GM12865 (cell line): Measurements from ENCODE around the gene NDFIP1.

Source experiments
- DNase-seq: peaks from one replicate; pipeline ENCODE4 v3.0.0; 2010; ENCODE audit warnings: low read depth
- H3K4me3 ChIP-seq: 2 replicates; pipeline ENCODE4 v1.5.1; 2011; ENCODE audit warnings: mild to moderate bottlenecking, low read depth, low read length, control low read depth
- CTCF ChIP-seq: IDR thresholded peaks from 2 replicates; pipeline ENCODE4 v1.5.1; 2011; ENCODE audit warnings: low read length, control low read depth, low read depth, inconsistent platforms; ENCODE audit not compliant: insufficient read depth; ENCODE audit errors: missing control alignments

NDFIP1 gene

DNA sequence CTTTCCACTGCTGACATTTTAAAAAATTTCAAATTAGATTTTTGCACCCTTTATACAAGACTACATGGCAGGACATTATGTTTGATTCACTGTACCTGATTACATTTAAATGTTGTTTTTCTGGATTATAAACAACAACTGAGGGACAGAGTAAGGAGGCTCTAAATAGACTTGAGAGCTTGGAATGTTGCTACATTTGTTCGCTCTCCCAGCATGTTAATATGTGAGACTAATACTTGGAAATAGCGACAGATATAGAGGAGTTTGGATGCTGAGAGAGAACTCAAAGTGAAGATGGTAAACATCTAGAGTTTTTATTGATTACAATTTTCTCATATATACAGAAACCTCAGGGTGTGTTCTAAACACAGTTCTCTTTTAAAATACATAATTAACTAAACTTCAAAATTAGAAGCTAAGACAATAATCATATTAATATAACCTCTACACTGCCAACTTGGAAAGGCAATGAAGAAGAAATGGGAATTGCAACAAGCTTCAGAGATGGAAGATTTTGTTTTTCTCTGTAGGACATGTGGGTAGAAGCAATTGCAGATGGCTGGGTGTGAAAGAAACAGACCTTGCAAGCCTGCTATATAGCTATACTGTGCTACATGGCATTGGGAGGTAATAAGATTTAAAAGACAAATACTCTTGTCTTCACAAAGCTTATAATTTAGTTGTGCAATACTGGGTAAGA lies 1.4 kb upstream of the NDFIP1 start:
- TF ChIP-seq CTCF, result no peak
- no peak for DNase-seq
- no peak overlapping the region for H3K4me3 ChIP-seq

DNA sequence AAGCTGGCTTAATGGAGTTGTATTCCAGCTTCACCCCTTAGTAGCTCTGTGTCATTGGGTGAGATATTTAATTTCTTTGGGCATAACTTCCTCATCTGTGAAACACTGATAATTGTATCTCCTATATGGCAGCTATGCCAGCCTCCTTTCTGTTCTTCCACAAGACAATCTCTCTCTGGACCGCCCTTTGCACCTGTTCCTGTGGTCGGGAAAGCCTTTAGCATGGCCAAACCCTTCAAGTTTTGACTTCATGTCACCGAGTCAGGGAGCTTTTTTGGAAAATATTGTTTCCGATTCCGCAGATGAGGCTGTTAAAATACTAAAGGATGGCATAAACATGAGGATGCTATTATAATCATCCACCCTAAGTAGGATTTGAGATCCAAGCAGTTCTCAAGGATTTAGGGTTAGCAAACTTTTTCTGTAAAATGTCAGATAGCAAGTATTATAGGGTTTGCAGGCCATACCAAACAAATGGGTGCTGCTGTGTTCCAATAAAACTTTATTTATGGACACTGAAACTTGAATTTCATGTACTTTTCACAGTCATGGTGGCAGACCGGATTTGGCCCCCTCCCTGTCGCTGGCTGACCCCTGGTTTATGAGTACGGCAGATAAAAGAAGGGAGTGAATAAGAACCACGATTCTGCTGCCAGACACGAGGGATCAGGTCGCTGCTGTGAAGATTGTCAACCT lies 695 bp upstream of the NDFIP1 start:
- DNase-seq, result no peak
- peak overlapping the region; percentile 26 for H3K4me3 ChIP-seq
- no peak for TF ChIP-seq CTCF

DNA sequence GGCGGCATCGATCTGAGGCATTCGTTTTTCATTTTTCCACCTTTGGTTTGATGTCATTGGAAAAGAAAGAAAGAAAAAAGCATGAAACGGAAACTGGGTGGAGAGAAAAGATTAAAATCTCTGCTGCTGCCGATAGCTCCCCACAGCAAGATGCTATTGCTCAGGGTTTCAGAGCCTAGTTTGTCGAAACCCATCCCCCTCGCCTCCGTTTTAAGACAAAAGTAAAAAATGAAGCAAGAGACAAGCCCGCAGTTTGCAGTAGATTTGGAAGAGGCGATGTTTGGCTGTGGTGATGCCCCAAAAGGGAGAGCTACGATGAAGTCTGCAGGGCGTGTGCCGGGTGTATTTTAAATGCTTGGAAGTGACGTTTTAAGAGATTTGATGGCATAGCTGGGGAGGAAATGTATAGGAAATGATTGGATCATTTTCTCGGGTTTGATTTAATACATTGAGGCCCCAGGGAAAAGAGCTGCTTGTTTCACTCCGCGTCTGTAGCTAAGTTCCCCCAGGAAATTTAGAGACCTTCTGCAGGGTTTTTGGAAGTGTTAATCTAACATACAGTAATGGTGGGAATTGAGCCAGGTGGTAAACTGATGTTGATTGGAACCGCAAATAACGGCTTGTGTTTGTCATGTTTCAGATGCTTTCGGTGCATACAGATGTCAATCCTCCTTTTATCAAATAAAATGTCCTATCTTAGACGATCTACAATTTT lies 909 bp downstream of the NDFIP1 start:
- no peak for TF ChIP-seq CTCF
- no peak for DNase-seq
- H3K4me3 ChIP-seq, result peak overlapping the region; percentile 44

DNA sequence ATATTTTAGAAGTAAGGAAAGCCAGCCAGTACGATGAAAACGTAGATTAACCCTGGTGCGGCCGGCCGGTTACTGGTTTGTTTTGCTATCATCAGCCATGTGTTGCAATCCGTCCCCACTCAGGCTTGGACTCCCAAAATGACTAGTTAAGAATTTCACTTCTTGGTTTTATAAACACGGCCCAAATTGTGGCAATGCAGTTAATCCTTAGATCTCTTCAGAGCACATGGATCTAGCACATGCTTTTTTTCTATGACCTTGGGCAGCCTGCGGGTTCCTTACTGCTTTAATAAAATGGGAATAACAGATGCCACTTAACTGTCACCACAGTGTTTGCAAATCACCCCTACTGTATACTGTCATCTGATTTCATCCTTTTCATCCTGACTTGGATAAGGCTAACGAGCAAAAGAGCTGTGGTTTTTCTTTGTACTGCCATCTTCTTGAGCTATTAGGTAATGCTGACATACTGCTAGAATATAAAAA lies 1.5 kb downstream of the NDFIP1 start:
- H3K4me3 ChIP-seq, result no peak overlapping the region
- no peak for TF ChIP-seq CTCF
- DNase-seq, result peak; percentile 59

DNA sequence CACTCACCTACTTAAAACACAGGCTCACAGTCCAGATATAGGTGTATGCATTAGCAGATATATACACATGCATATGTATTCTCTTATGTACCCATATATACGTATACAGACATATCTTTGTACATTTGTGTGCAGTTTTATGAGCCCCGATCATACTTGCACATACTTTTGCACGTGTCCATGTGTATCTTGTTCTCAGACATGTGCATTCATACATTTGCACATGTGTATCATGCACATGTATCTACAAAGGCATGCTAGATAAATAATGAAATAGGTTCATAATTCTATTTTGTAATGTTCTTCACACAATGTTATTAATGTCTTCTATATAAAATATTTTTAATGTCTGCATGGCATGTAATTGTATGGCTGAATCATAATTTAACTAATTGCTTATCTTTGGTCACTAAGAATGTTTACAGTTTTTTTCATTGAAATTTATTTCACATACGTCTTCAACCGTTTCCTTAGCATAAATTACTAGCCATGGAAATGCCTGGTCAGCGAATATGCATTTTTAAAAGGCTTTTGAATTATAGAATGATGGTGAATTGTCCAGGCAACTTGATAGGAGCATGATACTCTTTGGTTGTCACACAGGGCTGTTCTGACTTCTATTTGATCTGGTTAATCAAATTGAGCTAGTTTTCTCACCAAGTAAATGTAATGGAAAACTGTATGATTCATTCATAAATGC lies 2.6 kb downstream of the NDFIP1 start:
- no peak overlapping the region for H3K4me3 ChIP-seq
- DNase-seq, result no peak
- no peak for TF ChIP-seq CTCF

- TF ChIP-seq CTCF, result no peak
- DNase-seq, result no peak
- no peak overlapping the region for H3K4me3 ChIP-seq
Observed at GRCh38 chr5:142114687-142115086, 6.1 kb downstream of the NDFIP1 start.
